ENCODE data around the gene HS6ST2. TPM values are rescaled to one million over a fixed set of nuclear protein-coding genes. Genes with fewer than 3 reads are reported as not detected.

Gene HS6ST2
- polyA plus RNA-seq, 5 donors, result 10.9 to 22.8 (median 17.8) TPM

DNA sequence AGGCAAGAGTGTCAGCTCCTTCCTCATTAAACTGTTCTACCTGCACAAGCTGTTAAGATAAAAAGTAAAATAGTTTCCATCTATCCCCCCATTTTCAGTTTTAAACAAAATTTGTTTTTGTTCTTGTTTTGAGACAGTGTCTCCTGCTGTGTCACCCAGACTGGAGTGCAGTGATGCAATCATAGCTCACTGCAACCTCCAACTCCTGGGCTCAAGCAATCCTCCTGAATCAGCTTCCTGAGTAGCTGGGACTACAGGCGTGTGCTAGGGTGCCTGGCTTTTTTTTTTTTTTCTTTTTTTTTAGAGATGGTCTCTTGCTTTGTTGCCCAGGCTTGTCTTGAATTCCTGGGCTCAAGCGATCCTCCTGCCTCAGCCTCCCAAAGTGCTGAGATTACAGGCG lies 105.4 kb downstream of the HS6ST2 start:
- no peak for DNase-seq

DNA sequence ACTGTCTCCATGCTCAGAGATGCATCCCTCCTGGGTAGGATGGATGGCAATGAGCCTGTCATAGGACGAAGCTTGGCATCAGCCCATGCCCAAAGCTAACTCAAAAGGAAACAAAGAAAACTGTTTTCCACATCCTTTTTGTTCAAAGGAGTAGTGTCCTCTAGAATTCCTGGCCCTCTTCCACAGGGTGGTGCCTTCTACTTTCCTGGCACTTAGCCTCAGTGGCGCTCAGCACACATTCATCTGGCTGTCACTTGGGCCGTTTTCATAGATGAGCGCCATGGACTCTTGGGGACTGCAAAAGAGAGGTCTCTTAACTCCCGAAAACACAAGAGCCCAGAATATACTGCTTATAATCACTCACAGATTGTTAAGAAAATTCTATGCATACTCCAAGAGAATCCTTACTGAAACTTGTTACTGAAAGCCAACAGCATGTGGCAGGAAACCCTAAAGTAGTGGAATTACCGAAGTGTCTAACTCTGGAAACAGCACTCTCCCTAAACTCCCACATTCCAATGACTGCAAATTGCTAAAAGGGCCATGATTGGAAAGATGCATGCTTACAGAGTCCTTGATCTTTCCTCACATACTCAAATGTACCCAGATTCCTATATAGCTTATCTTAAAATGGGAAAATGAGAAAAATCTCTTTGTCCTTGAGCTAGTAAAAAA lies 110.0 kb downstream of the HS6ST2 start:
- no peak for DNase-seq

DNA sequence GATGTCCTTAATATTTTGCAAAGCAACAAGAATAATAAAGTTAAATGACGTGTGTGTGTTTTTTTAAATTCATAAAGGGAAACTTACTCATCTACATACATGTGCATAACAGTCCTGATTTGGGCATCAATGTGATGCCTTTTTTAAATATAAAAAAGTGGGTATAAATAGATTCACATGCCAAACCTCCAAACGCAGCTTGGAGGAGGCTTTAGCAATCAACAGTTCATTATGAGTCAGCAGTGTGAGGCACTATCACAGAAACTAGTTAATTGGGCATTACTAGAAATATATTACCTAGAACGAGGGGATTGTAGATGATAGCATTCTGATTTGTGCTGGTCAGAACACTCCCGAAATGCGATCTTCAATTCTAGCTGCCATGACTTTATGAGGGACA lies 115.1 kb downstream of the HS6ST2 start:
- no peak for DNase-seq

DNA sequence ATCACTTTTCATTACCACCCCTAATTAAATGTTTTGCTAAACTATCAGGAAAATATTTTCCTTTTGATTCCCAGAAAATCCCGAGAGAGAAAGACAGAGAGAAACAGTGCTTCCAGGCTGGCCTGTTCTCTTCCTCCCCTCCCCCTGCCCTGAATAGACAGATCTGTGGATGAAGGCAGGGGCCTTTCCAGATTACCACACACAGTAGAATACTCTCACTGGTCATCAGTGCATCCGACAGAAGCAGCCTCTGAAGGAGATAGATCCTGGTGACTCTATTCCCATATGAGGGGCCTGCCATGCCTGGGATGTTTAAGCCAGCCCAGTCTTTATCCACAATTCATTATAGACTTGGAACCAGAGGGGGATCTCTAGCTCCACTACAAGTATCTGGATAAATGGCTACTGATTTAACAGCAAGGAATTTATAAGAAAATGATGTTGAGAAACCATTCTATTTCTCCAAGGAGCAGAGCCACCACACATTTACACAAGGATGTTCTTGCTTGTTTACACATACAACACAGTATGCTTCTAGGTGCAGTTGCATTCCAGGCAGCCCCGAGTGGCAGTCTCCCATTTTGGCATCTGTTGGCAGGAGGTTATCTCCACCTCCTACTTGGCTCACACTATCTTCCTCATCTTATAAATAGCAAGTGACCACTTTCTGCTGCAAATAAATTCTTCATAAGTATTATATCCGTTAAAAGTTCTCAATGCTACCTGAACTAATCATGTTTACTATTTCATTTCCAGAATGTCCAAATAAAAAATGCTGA lies 115.8 kb downstream of the HS6ST2 start:
- no peak for DNase-seq

DNA sequence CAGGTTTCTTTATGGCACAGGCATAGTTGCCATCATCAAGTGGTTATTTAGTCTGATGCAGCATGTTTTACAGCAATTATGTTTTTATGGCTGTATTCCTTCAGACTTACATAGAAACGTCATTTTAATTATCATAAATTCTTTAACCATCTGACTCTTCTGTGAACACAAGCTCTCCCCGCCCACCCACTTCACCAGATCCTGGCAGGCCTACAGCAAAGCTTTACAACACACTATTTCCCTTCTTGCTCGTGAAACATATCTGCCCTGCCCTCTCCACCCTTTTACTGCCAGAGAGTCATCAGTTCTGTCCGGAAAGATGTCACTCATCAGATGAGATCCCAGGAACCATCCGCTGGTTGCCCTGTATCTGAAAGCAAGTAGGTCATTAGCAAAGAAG lies 120.5 kb downstream of the HS6ST2 start:
- no peak for DNase-seq

DNA sequence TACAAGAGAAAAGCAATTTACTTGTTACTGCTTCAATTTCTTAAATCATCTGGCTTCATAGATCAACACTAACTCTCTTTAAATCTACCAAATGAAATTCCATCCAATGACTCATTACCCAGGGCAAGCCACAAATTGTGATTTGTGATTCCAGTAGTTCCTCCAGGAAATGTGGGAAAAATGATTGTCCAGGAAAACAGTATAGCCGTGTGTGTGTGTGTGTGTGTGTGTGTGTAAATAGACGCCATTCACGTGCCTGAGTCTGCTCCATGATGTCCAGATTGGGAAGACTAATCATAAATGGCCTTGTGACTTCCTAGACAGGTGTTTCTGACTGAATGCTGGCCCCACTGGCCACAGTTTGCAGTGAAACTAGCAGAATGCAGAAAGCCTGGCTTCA lies 121.3 kb downstream of the HS6ST2 start:
- DNase-seq, result no peak

DNA sequence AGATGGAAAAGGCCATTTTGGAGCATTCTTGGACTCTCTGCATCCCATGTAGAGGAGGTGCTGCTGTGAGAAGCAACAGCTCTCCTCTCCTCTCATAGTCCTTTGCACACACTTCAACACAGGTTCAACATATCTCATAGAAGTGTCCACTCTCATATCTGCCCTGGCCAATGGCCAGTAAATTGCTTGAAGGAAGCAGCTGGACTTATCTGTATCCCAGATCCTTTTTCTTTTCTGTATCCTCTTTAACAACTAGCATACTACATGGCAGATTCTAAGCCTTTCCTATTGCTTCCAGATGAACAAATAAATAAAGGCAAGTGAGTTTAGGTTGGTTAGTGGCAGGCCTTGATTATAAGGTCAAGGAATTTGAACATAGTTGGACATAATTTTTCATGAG lies 122.0 kb downstream of the HS6ST2 start:
- DNase-seq, result no peak

DNA sequence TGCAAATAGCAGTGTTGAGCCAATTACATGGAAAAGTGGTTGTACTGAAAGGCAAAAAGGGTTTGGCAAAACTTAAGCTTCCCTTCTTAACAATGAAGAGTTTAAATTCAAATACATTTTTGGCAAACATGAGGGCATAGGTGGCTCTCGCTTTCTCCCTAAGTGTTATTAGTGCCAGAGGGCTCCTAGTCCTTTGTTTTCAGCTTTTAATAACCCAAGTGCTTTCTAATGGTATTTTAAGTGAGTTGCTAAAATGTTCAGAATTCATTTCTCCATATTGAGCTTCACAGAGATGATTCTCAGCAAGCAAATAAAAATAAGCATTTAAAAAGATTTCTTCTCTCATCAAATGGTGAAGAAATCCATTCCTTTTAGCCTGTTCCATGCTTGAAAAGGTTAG lies 123.7 kb downstream of the HS6ST2 start:
- DNase-seq, result no peak

DNA sequence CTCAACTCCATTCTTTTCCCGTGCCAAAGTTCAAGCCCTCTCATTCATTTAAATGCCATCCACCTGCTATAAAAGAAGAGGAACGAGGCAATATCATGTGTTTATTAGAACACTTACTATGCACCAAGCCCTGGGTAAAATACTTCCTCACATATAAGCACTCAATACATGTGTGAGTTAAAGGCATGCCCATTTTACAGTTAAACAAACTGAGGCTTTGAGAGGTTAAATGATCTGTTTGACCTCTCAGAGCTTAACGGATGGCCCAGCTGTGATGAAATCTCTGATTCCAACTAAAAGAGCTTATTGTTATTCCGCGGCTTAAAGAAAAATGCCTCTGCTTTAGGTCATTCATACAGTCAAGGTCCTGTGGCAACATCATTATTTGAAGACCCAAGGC lies 124.3 kb downstream of the HS6ST2 start:
- no peak for DNase-seq

DNA sequence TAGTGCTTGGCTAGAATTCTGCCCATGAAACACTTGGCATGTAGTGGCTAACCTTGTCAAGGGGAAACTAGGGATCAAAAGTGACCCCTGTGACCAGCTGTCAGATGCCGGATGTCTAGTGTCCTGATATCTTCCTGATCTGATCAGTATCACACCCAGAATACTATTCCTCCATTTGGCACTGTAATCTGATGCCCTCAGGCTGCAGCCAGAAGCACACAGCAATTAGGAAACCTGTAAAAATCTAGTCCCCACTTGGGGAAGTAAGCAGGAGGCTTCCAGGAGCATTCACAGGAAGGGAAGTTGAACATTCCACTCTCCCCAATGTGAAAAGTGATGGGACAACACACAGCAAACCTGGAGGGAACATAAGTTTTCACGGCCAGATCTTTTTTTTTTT lies 125.1 kb downstream of the HS6ST2 start:
- DNase-seq, result no peak

DNA sequence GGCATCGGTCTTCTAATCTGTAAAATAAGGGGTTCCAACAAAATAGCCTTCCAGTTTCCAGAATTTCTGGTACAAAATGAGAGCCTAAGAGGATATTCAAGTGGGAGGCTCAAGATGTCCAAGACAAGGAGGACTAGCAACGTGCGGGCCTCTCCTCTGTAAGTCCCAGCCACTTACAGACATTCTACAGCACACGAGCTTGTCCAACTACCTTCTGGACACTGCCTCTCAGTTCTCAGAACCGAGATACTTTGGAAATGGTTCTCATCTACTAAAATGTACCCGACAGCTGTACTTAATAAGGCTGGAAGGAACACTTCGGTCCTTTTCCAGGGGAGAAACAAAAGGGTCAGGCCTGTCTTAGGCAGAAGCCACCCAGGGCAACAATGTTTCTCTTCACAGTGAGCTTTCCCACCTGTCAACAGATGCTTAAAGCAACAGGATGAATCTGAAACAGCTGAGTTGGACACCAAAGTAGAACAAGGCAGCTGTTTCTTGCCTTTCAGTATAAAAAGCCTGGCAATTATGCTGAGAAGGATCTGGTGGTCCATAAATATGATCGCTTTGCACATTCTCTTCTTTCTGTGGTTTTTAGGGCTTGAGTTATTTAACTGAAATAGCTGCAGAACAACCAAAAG lies 127.0 kb downstream of the HS6ST2 start:
- no peak for DNase-seq

DNA sequence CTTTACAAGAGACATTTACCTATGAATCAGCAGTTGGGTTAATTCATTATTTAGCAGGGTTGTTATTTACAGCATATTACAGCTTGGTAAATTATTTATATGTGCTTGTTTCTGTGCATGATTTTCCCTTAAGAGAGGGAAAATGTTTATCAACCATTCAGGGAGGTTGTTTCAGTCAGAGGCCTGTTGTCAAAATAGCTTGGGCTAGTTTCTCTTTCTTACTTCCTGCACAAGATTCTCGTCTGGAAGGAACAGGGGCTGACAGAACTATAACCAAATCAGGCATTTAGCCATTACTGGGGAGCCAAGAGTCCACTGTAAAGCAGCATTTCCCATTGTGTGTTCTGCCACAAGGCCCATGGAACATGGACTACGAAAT lies 135.8 kb downstream of the HS6ST2 start:
- no peak for DNase-seq

DNA sequence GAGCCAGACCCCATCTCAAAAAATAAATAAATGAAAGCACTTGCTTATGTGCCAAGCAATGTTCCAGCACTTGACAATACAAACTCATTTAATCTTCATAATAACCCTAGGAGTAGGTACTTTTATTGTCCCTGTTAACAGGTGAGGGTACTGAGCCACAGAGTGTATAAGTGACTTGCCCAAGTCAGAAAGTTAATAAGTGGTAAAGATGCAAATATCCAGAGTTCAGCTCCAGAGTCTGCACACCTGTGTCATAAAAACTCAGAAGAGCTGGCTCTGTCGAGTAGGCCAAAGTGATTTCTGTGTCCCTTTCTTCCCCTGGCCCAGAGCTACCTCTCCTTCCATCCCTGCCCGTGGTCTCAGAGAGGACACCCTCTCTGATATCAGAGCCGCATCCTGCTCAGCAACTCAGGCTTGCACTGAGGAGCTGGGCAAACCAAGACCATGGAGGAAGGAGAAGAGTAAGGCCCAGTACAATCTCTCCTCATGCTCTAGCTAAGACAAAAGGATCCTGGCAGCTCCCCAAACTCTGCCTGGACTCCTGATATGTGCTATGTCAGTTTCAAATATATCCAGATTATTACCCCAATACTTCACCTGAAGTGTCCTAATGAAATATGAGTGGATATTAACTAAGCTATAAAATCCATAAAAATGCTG lies 136.3 kb downstream of the HS6ST2 start:
- DNase-seq, result no peak

DNA sequence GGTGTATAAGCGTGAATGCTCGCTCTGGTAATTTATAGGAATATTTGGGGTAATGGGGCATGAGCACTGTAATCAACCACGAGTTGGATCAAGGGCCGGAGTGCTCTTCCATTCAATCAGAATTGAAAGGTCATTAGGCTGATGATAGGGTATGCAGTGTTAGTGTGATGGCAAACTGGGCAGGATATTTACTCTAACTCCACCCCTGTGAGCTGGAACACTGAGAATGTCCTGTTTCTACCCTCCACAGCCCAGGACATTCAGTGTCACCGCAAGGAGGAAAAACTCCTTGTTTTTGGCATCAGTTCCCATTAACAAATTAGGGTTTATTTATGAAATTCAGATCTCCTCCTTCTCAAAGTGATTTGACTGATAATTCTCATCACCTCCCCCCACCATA lies 137.8 kb downstream of the HS6ST2 start:
- no peak for DNase-seq

DNA sequence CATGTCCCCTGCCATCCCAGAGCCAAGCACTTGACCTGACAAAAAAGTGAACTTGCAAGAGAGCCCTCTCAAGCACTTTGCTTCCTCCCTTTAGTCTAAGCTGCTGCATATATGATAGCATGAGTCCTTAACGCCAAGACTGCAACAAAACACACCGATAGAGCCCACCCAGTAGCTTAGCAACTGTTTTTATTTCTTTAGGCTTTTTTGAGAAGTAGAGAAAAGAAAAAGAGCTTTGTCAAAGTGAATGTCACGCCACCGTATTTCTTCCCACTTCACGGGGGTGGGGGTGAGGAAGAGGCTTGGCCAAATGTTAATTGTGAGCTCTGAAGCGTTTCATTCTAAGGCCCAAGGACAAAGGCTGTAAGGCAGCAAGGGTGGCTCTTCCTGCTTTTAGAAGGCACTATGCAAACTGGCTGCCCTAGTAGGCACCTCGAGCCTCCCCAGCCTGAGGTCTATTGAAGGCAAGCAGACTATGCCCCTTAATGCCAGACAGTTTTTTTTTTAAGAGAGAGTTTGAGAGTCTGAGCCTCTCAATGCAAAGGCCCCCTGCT lies 138.6 kb downstream of the HS6ST2 start:
- DNase-seq, result no peak

DNA sequence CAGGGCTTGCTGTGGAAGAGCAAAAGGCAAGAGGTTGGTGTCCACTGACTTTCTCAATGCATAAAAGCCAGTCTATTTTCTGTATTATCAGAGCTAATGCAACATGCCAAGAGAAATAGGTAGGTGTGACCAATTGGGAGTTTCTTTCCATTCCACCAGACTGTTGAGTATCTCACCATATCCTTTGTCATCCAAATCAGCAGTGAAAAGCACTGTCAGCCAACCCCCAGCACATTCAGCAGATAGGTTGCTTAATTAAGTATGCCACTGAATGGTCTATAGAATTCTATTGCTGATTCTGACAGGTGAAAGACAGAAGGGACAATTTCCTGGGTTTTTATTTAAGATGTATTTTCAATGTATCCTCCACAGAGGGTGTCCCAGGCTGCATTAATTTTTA lies 139.8 kb downstream of the HS6ST2 start:
- DNase-seq, result no peak

DNA sequence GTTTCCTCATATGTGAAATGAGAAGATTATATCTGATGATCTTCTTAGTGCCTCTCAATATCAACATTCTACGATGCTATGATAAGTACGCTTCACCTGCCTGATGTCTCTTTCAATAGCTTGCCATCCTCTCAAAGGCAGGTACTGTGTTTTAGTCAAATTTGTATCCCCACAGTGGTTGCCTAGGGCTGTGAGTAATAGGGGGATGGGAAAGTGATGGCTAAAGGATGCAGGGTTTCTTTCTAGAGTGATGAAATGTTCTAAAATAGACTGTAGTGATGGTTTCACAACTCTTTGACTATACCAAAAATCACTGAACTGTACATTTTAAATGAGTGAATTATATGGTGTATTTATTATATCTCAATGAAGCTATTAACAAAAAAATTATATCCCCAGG lies 142.8 kb downstream of the HS6ST2 start:
- no peak for DNase-seq

DNA sequence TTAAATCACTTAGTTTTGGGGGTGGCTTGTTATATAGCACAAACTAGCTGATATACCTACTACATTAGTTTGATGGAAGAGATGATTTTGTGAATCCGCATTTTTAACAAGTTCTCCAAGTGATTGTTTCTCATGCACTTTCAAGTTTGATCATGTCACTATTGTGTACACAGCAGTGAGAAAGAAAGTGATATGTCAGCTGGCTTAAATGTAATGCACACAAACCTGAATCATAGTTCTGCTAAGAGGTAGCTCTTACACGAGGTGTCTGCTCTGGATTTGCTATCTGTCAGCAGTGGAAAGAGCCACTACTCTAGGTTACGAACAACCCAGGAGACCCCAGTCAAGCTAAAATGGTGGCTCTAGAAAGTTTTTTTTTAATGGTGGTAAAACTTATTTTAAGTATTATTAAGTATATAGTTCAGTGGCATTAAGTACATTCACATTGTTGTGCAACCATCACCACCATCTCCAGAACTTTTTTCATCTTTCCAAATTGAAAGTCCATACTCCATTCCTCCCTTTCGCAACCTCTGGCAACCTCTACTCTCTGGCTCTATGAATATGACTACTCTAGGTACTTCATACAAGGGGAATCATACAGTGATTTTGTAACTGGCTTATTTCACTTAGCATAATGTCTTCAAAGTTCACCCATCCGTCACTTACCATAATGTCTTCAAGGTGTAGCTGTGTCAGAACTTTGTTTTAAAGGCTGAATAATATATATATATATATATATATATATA lies 147.3 kb downstream of the HS6ST2 start:
- no peak for DNase-seq

DNA sequence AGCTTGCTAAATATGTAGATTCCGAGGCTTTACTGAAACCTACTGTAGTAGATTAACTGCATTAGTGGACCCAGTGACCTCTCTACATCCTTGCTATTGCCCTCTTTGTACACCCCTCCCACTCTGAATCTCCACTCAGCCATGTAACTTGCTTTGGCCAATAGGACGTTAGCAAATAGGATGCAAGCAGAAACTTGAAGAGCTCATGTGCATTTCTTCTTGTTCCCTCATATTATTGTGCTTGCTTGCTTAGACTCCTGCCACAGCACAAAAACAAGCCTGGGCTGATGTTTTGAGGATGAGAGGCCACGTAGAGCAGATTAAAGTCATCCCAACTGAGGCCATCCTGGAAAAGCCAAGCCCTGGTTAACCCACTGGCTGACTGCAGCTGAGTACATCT lies 147.9 kb downstream of the HS6ST2 start:
- DNase-seq, result no peak

DNA sequence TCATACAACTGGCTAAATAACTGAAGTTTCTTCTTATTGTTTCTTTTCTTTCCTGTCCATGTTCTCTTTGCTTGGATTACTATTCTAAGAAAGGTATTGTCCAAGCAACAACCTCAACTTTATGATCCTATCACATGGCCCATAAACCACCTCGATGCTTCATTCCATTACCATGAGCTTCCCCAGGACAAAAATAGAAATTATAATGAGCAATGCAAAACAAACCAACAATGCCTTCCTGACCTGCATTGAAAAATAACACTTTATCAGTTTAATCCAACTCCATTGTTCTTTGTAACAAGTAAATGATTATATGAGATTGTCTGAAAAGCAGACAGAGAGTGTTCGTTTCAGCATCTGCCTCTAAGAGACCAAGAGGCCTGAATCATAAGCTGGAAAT lies 148.8 kb downstream of the HS6ST2 start:
- no peak for DNase-seq

DNA sequence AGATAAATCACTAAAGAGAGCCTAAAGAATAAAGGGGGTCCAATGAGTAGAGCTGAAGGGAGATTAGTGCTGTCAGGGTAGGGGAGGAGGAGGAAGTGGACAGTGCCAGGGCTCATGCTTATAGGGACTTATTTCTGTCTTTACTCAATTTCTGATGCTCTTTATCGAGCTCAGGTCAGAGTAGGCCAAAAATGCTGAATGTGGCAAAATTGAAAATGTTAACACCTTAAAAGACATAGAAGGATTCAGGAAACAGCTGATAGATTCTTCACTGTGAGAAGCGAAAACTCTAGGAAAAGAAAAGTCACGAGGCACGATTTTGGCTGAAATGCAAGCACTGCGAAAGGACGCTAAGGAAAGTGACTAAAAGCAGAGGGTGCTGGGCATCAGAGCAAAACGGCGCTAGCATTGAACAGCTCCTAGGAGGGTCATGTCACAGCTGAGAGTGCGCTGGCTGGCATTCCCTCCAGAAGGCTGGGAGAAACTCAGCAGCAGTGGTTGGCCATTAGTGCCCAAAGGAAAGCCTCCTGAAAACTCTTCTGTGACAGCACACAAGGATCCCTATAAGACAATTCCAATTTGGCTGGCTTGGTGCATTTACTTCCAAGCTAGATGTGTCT lies 150.9 kb downstream of the HS6ST2 start:
- DNase-seq, result no peak

Data from right lung (tissue), 5 donors.